Smooth muscle cell of the brain vasculature (primary cell): Measurements from ENCODE around the gene HOXD9.

ENCODE experiments used
- DNase-seq: peaks from one replicate; pipeline ENCODE4 v3.0.0-alpha.2; 2012; ENCODE audit warnings: low read depth, low spot score

HOXD9 gene

DNA sequence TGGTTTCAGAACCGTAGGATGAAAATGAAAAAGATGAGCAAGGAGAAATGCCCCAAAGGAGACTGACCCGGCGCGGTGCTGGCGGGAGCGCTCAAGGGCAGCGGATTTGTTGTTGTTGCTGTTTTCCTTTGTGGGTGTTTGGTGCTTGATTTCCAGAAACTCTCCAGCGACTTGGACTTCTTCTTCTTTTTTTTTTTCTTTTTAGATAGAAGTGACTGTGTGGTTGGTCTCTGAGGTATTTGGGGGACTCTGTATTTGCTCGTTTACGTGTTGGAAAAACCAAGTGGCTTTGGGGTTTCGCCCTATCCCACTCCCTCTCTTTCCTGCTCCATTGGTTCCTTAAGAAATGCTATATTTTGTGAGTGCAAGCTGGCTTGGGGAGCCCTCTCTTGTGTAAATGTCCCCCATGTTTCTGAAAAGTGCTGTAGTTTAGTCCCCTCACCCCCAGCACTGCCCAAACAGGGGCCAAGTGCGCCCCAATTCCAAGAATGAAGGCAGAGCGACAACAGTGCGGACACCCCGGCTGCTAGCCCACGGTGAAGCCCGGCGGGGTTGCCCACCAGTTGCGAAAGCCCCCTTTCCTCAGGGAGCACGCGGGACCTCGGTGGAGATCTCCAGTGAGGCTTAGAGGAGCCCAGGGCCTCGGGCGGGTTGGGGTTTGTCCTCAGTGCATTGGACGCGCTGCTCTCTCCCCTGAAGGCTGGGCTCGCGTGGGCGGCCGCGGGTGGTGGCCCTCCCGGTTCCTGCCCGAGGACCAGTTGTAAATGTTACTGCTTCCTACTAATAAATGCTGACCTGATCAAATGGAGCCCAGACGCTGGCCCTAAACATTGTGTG, 1.8 kb downstream of the HOXD9 start:
- DNase-seq = no peak

- DNase-seq = no peak
These were observed 2.6 kb downstream of the HOXD9 start for GRCh38 chr2:176124947-176125771.

- no peak for DNase-seq
These were observed 3.2 kb downstream of the HOXD9 start for GRCh38 chr2:176125772-176126054.

GRCh38 chr2:176126929-176127773, 4.6 kb downstream of the HOXD9 start:
- DNase-seq = peak; percentile 36

DNA sequence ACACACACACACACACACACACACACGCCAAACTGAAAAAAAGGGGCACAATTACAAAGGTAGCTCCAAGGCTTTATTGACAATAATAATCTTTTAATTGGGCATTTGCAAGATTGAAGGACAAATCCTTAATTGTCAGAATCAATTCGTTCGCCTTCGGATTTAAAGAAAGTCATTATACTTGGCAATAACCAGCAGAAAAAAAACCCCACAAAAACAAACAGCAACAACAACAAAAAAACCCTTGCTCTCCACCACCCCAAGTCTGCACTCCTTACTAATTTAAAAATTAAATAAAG, 5.2 kb downstream of the HOXD9 start:
- no peak for DNase-seq

DNA sequence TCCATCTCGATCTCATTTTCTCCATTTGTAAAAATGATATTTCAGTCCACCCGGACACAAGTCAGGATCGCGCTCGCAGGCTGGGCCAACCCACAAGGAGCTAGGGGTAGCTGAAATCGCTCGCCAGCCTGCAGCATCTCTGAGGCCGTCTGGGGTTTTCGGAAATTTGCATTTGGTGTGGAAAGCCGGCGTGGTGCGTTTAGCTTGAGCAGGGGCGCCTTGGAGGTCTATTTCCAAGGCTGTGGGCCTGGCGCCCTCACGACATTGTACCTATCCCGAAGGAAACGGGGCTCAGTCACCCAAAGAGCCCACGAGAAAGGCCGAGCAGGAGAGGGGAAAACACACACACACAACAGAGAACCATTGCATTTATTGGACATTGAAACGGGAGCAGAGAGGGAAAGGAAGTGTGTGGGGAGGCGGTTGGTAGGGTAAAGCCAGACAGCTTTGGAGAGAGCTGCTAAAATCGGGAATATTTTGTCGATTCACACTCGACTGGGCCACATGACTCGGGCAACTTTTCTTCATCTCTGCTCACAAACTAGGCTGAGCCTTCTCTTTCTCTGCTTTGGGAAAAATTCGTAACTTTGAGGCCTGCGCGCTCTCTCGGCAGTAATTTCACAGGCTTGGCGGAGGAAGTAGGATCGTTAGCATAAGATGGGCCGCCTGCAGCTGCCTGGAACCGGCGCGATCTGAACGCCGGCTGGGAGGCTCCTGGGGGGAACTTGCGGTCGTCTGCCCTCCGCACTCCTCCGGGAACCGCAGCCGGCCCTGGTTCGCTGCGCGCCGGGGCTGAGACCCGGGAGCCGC, 5.9 kb downstream of the HOXD9 start:
- no peak for DNase-seq

DNA sequence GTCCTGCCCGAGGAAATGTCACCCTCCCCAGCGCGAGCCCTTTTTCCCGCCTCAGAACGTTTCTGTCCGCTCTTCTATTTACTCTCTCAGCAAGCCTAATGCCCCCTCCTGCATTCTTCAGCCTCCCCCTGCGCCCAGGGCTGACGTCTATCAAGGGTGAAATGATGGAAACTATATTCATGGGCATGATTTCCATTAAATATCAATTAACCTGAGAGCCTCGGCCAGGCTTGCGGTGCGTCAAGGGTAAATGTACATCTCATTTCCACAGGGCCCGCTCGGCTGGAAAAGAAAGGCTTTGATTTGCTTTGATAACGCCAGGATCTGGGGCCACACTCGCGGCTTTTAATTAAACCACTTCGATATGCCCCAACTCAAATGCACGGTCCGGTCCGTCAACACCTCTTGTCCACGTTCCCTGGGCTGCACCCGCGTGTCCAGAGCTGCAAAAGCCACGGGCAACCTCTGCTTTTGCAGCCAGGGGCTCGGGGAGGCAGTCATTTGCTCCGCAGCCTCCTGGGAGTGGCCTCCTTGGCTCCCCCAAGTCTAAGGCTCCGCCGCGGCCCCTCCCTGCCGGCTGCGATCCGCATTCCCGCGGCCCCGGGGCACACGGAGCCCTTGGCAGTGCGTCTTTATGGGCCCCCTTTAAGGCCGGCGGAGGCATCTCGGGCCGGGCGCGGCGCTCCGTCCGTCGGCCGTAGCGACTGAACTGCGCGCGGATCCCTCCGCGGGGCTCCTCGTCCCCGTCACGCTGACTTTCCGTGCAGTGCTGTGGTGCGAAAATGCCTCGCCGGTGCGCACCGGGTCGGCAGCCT, 6.7 kb downstream of the HOXD9 start, which contains the start of gene HOXD8:
HOXD8 (plus strand) TSS at position 724 of the 815 bp plus-strand sequence. CDS start 662 bp downstream, outside the sequence.
- DNase-seq = no peak

DNA sequence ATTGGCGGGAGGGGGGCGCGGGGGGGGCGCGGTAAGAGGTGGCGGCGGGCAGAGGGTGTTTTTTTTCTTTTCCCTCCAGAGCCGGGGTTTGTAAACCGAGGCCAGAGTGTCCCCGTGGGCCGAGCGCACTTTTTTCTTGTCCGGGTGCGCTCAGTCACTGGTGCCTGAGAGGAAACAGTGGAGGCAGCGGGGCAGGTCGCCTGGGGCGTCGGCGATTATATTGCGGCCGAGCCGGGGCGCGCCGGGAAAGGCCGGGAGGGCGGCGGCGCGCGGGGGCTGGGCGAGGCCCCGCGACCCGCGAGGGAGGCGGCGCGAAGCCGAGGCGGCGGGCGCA, 7.3 kb downstream of the HOXD9 start:
- no peak for DNase-seq

DNA sequence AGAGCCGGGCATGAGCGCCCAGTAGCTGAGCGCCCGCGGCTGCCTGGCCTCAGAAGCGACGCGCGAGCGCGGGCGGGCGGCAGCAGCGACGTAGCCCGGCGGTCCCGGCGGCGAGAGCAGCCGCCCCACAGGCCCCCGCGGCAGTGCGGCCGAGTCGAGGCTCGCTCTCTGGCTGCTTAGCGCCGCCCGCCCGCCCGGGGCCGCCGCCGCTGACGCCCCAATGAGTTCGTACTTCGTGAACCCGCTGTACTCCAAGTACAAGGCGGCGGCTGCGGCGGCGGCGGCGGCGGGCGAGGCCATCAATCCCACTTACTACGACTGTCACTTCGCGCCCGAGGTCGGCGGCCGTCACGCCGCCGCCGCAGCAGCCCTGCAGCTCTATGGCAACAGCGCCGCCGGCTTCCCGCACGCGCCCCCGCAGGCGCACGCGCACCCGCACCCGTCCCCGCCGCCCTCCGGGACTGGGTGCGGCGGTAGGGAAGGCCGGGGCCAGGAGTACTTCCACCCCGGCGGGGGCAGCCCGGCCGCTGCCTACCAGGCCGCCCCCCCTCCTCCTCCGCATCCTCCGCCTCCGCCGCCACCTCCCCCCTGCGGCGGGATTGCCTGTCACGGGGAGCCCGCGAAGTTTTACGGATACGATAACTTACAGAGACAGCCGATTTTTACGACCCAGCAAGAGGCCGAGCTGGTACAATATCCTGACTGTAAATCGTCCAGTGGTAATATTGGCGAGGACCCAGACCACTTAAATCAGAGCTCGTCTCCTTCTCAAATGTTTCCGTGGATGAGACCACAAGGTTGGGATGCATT, 7.8 kb downstream of the HOXD9 start:
- DNase-seq = no peak

- DNase-seq = no peak
These were observed 8.7 kb downstream of the HOXD9 start for GRCh38 chr2:176130957-176131847.

DNA sequence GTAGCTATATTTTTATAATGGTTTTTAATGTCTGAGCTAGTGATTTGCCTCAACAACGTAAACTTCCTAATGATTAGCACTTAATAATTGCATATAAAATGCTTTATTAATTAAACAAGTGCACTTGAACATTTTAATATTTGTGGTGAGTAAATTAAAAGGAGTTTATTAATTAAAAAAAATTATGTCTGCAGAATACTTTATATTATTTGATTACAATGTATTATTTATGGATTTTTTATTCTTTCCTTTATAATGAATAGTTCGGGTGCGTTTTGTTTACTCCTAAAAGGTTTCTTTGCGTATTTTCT, 9.3 kb downstream of the HOXD9 start:
- no peak for DNase-seq

DNA sequence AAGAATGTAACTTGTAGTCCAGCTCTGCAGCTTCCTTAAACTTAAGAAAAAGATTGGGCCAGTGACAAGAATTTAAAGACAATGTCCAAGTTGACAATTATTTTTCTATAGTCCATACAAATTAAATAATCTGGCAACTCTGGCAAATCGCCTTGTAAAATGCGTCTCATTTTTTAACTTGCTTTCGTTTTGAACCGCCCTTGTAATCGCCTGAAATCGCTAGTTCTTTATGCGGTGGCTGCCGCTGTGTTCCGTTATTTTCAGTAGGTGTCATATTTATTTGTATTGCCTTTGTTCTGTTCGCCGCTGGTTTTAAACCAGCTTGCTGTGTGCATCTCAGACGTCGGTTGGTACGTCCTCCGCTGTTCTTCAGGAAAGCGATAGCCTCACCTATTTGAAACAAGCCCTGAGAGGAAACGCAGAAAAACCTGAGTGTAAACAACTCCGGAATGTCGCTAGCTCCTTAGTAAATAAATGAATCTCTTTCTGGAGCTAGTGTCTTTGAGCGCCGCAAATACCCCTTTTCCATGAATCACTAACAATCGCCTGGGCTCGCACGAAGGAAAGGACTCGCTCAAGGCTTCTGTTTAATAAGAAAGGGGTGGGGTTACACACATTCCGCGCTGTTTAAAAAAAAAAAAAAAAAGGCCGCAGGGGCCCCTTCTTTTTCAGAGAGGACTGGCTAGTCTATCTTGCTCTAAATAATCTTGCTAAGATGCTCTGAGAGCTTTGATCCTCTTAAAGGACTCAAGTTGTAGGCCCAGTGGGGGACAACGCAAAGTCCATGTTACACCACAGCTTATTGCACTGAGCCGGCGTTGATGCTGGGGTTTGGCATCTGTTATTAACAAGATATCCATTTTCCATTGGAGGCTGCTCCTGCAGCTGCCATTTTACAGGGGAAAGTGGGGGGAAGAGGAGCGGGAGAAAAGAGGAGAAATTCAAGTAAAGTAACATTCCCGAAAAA, 10.0 kb downstream of the HOXD9 start:
- DNase-seq = no peak

GRCh38 chr2:176133389-176133788, 10.9 kb downstream of the HOXD9 start:
- no peak for DNase-seq

DNA sequence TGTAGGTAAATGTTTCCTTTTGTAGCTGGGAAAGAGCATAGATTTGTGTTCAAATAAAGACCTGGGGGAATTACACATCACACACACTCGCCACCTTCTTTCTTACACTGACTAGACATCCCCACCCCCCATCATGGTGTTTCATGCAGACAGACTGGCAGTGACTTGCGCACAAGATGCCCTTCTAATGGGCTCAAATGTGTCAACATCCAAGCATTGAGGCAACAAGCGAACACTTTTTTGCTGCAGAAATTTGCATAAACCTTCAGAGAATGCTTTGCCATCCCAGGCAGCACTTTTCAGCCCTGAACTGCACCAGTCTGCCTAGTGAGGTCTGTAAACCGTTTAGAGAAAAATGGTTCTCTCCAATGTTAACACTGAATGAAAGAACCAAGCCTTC, 11.5 kb downstream of the HOXD9 start:
- no peak for DNase-seq

DNA sequence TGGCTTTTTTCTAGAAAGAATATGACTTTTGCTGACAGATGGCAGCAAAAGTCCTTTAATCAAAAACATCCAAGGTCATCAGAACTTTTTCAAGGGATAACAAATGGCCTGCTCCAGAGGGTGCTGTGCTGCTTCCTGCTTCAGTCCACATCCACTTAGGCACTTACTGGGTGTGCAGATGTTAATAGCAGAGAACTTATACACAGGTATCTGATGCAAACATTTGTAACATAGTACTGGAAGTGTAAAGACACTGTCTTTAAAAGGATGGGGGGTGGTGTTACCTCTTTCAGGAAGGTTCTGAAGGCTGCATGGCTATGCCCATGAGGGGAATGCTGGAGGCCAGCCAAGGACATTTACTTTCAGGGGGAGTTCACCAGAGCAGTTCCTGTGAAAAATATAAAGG, 12.5 kb downstream of the HOXD9 start:
- DNase-seq = no peak

DNA sequence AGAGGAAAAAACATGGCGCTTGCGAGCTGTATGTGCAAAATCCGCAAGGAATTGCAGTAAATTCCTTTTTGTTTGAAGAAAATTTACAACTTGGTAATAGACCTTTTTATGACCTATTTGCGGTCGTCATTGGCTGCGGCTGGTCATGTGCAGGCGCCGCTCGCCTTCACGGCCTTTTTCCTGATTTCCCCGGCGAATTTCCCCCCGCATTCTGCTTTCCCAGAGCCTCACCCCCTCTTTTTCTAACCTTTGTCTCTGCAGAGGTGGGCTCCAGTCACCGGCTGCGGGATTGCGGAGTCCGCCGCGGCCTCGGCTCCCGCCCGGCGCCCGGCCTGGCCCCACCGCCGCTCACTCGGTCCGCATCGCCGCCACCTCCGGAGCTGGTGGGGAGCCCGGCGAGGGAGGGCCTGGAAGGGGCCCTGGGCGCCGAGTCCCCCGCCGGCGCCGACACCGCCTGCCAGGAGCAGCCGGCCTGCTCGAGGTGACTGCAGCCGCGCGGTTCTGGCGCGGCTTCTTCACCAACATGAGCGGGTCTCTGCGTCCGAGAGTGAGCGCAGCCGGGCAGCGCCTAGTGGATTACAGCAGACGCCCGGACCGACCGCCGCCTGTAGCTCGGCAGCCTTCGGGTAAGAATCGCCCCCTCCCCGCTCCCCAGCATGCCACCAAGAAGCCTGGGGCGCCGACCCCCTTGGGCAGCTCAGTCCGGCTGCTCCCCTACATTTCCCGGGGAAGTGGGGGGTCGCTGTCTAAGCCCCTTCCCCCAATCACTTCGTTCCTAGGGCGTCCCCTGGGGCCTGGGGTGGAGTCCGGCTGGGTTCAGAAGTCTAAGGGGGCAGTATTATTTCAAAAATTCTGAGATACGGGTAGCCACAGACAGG, 14.1 kb downstream of the HOXD9 start:
- DNase-seq = no peak

DNA sequence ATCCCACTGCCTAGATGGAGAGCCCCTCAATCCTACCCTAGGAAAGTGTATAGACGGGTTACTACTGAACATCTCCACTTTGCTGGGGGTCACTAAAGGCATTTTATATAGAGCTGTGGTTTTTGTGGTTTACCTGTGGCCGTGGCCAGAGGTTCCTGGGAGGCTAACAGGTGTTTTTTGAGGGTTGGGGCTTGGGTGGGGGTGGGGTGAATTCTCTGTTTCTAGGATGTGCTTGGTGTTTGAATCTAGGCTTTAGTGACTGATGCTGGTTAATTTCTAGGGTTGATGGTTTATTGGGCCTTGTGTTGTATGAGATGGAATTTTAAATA, 14.7 kb downstream of the HOXD9 start:
- DNase-seq = no peak
